ENCODE measurements around the gene SLC35G6. TPM values are rescaled to one million over a fixed set of nuclear protein-coding genes. Genes with fewer than 3 reads are reported as not detected.

Gene SLC35G6
- total and polyA plus RNA-seq, 12 donors = 0.24 TPM; not detected in 11

GRCh38 chr17:7490144-7490543, 8.9 kb downstream of the SLC35G6 start:
- WGBS, 4 donors = 69 to 72% (median 71%) methylated on average over 8 of the region's 8 CpGs
- intact Hi-C loops (cut with DNase I) = no loop called here

GRCh38 chr17:7491583-7491982, 10.3 kb downstream of the SLC35G6 start:
- H3K4me3 ChIP-seq = no peak overlapping the region
- intact Hi-C loops (cut with DNase I) = no loop called here
- peaks cover 19 to 38% of the 10 kb centered on the region in 2 donors for H3K4me1 ChIP-seq (replicated peaks in 1 of 2)
- no peaks in the 10 kb centered on the region for H3K27me3 ChIP-seq
- no peak for TF ChIP-seq POLR2A (IDR thresholded peaks at IDR 0.05)
- no peak for TF ChIP-seq CTCF (IDR thresholded peaks at IDR 0.05)
- DNase-seq = no peak
- H3K36me3 ChIP-seq (replicated peaks in 1 of 2) = peaks cover 0 to 9% of the 10 kb centered on the region in 2 donors
- no peak overlapping the region for H3K27ac ChIP-seq
- no peaks in the 10 kb centered on the region for H3K9me3 ChIP-seq (replicated peaks in 1 of 3)
- WGBS, 4 donors = 90 to 100% (median 92%) methylated on average over 1 of the region's 1 CpG

More at GRCh38 chr17:7490144-7490543, 8.9 kb downstream of the SLC35G6 start:
- DNase-seq = no peak
- H3K27me3 ChIP-seq = no peaks in the 10 kb centered on the region
- peaks cover 33 to 52% of the 10 kb centered on the region in 2 donors for H3K4me1 ChIP-seq (replicated peaks in 1 of 2)
- H3K27ac ChIP-seq = no peak overlapping the region
- H3K36me3 ChIP-seq (replicated peaks in 1 of 2) = no peaks in the 10 kb centered on the region
- H3K4me3 ChIP-seq = no peak overlapping the region
- H3K9me3 ChIP-seq (replicated peaks in 1 of 3) = no peaks in the 10 kb centered on the region
- TF ChIP-seq CTCF (IDR thresholded peaks at IDR 0.05) (no peak), POLR2A (IDR thresholded peaks at IDR 0.05) (no peak)

DNA sequence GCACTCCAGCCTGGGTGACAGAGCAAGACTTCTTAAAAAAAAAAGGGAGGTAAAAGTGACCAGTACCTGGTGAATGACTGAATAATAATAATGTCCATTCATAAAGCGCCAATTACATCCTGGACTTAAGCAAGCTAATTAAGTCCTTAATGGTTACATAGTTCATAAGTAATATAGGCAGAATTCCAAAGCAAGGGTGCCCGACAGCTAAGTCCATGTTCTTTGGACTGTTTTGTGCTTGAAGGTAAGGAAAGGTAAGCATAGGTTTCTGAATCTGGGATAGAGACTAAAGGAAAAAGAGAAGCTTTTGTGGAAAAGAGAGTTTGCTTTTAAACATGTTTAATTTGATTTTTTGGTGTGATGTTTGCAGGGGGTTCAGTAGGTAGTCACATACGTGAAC, 12.7 kb downstream of the SLC35G6 start:
- TF ChIP-seq CTCF (IDR thresholded peaks at IDR 0.05) (no peak), POLR2A (IDR thresholded peaks at IDR 0.05) (no peak)
- H3K9me3 ChIP-seq (replicated peaks in 1 of 3) = no peaks in the 10 kb centered on the region
- H3K27ac ChIP-seq = no peak overlapping the region
- peaks cover 4 to 20% of the 10 kb centered on the region in 2 donors for H3K4me1 ChIP-seq (replicated peaks in 1 of 2)
- peaks cover 0 to 33% of the 10 kb centered on the region in 2 donors for H3K36me3 ChIP-seq (replicated peaks in 1 of 2)
- no peak for DNase-seq
- intact Hi-C loops (cut with DNase I) = no loop called here
- 83 to 97% (median 91%) methylated on average over 3 of the region's 3 CpGs for WGBS, 4 donors
- no peak overlapping the region for H3K4me3 ChIP-seq
- no peaks in the 10 kb centered on the region for H3K27me3 ChIP-seq

DNA sequence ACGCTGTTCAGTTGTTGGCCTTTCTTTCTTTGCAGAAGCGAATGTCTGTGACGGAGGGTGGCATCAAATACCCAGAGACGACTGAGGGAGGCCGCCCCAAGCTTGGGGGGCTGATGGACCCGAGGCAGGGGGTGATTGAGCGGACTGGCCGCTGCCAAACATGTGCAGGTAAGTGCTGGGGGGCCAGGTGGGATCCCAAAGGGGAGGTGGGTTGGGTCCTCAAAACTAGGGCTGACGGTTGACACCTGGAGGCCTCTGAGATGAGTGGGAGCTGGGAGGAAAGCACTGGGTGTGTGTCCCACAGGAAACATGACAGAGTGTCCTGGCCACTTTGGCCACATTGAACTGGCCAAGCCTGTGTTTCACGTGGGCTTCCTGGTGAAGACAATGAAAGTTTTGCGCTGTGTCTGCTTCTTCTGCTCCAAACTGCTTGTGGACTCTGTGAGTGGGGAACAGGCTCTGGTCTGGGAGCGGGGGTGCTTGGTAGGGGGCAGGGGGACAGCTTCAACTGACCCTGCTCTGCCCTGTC, 14.7 kb downstream of the SLC35G6 start:
- intact Hi-C loops (cut with DNase I) = no loop called here
- peak overlapping the region in 1 of 5 donors; percentile 0 for H3K27ac ChIP-seq
- DNase-seq = peak in 1 of 7 donors; percentile 15
- no peak for TF ChIP-seq POLR2A (IDR thresholded peaks at IDR 0.05)
- no peak for TF ChIP-seq CTCF (IDR thresholded peaks at IDR 0.05)
- no peak overlapping the region for H3K4me3 ChIP-seq
- H3K4me1 ChIP-seq (replicated peaks in 1 of 2) = peaks cover 0 to 11% of the 10 kb centered on the region in 2 donors
- 83 to 94% (median 89%) methylated on average over 7 to 12 of the region's 12 CpGs for WGBS, 4 donors
- H3K36me3 ChIP-seq (replicated peaks in 1 of 2) = peaks cover 0 to 53% of the 10 kb centered on the region in 2 donors
- no peaks in the 10 kb centered on the region for H3K27me3 ChIP-seq
- no peaks in the 10 kb centered on the region for H3K9me3 ChIP-seq (replicated peaks in 1 of 3)
